CD4-positive, alpha-beta T cell treated with Interleukin-6 for 4 hours (primary cell): ENCODE measurements around the gene SP140.
A peak's percentile ranks its signal among the peaks of the same experiment; 100 is the strongest.
"Not testable (repeated sequence)": the region's sequence is repeated elsewhere in the genome, so short reads cannot be mapped to it uniquely, and the experiment has no call there.

Experiments
- DNase-seq: peaks from one replicate; pipeline ENCODE4 v3.0.0-alpha.2; 2020; ENCODE audit warnings: mixed read lengths

Gene SP140

DNA sequence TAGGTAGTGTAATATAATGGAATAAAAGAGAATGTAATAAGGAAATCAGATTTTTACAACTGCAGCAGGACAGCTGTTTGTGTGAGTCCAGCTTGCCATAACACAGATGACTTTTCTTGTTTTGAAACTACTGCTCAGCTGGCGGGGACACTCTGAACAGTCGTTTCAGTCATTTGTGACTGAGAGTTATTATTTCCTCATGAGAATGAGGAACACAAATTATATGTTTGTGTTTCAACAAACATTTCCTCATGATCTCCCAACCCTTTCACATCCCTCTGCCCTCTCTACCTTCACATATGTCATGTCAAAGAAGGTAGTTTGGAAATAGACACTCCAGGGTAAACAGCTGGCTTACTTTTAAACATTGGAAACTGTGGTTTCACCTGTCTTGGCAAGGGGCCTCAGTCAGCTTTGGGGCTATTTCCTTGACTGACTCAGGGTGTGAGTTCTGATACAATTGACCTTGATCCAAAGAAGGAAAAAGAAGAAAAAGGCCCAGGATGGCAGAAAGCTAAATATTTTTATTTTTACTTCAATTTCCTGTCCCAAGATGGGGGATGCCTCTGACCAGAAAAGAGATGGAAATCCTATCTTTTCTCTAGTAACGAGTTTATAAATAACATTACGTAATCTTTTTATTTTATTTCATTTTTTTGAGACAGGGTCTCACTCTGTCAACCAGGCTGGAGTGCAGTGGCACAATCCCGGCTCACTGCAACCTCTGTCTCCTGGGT lies 102.0 kb downstream of the SP140 start:
- peak; percentile 23 for DNase-seq

DNA sequence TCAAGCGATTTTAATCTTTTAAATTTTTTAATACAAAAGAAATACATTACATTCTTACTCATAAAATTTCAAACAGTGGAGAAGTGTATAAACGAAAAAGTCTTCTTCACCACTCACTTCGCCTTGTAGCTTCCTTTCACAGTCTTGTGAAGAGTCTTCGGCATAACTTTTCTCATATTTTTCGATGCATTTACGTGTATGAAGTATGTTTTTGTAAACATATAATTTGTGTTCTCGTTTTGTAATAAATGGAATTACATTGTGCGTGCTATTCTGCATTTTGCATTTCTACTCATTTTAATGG lies 102.6 kb downstream of the SP140 start:
- no peak for DNase-seq

DNA sequence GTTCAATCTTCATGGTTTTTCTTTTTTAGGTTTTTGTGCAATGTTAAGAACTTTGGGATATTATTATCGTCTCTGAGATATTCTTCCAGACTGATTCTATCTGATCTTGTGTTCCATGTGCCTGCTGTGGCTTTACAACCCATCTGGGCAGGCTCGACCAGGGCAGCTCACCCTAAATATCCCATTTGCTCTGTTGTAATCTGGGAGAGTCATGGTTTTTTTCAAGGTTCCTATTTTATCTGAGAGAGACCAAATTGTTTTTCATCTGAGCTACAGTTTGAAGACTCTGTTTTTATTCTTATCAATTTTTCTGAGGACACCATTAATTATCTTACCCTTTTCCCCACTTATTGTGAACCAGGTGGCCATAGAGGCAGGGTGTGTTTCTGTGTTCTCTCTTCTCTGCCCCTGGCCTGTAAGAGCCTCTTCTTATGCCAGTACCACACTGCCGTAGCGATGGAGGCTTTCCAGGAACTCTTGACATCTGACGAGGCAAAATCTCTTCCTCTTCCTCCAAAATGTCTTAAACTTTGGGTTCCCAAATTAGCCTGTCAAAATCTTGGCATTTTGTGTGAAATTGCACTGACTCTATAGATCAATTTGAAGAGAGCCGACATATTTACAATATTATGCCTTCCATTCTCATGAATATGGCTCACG lies 104.5 kb downstream of the SP140 start:
- no peak for DNase-seq

DNA sequence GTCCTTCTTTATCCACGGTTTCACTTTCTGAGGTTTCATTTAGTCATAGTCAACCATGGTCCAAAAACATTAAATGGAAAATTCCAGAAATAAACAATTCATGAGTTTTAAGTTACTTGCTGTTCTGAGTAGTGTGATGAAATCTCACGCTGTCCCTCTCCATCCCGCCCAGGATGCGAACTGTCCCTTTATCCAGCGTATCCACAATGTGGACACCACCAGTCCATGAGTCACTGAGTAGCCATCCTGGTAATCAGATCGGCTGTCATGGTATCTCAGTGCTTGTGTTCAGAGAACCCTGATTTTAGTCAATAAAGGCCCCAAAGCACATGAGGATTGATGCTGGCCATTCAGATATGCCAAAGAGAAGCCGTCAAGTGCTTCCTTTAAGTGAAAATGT lies 105.2 kb downstream of the SP140 start:
- DNase-seq, result no peak

DNA sequence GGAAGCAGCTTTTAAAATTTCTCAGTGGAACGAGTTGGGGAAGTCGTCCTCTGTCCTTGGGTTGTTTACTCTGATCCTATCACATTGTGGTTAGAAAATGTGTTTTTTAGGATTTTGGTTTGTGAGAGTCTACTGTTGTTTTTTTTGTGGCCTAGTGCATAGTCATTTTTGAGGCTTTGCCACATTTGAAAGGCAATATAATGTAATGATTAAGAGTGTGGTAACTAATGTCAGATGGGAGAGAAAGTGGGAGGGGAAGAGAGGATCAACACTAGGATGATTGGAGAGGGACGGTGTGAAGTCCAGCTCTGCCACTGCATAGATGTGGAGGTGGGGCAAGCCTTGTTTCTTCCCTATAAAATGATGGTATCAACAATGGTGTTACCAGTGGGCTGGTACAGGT lies 109.9 kb downstream of the SP140 start:
- DNase-seq, result no peak

DNA sequence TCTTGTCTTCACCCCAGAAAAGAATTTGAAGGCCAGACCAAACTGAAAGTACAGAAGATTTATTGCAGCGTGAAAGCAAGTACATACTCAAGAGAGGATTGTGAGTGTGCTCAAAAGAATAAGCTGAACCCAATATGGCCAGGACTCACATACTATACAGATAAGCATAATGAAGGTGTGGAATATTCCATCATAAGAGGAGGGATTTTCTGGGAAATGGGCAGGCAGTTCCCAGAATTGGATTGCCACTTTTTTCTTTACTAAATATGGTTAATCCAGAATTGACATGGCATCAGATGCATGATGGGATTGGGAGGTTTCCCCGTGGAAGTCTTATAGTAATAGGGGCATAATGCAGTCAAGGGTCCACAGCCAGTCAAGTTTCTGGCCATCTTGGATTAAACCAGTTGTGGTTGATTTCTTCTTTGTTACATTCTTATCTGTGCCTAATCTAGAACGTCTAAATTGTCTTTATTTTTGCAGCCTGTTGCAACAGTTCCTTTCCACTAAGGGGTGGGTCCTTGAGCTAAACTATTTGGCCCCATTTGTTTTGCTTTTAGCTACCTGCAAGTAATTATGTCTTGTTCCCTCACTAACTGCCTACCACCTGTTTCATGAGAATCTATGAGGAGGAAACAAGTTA lies 110.4 kb downstream of the SP140 start:
- no peak for DNase-seq

DNA sequence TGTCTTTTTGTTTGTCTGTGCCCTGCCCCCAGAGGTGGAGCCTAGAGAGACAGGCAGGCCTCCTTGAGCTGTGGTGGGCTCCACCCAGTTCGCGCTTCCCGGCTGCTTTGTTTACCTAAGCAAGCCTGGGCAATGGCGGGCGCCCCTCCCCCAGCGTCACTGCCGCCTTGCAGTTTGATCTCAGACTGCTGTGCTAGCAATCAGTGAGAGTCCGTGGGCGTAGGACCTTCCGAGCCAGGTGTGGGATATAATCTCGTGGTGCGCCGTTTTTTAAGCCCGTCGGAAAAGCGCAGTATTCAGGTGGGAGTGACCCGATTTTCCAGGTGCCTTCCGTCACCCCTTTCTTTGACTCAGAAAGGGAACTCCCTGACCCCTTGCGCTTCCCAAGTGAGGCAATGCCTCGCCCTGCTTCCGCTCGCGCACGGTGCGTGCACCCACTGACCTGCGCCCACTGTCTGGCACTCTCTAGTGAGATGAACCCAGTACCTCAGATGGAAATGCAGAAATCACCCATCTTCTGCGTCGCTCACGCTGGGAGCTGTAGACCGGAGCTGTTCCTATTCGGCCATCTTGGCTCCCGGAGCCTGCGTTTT lies 116.5 kb downstream of the SP140 start:
- DNase-seq, result not testable (repeated sequence)

DNA sequence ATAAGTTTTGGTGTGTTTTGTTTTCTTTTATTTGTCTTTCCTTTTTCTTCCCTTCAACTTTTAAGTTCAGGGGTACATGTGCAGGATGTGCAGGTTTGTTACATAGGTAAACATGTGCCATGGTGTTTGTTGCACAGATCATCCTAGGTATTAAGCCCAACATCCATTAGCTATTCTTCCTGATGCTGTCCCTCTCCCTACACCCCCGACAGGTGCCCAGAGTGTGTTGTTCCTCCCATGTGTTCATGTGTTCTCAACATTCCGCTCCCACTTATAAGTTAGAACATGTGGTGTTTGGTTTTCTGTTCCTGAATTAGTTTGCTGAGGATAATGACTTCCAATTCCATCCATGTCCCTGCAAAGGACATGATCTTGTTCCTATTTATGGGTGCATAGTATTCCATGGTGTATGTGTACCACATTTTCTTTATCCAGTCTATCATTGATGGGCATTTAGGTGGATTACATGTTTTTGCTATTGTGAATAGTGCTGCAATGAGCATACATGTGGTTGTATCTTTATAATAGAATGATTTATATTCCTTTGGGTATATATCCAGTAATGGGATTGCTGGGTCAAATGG lies 117.6 kb downstream of the SP140 start:
- not testable (repeated sequence) for DNase-seq

DNA sequence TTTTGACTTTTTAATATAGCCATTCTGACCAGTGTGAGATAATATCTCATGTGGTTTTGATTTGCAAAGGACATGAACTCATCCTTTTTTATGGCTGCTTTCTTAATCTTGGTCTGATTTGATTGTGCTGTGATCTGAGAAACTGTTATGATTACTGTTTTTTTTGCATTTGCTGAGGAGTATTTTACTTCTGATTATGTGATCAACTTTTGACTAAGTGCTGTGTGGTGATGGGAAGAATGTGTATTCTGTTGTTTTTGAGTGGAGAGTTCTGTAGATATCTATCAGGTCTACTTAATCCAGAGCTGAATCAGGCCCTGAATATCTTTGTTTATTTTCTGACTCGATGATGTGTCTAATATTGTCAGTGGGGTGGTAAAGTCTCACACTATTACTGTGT lies 118.2 kb downstream of the SP140 start:
- no peak for DNase-seq

DNA sequence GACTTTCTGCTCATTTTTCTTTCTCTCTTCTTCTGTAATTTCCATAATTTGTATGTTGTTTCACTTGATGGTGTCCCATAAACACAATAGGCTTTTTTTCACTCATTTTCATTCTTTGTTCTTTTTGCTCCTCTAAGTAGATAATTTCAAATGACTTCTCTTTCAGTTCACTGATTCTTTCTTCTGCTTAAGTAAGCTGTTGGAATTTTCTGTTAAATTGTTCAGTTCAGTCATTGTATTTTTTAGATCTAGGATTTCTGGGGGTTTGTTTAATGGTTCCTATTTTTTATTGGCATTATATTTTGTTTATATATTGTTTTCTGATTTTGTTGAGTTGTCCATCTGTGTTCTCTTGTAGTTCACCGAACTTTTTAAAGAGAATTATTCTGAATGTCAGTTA lies 120.9 kb downstream of the SP140 start:
- no peak for DNase-seq

DNA sequence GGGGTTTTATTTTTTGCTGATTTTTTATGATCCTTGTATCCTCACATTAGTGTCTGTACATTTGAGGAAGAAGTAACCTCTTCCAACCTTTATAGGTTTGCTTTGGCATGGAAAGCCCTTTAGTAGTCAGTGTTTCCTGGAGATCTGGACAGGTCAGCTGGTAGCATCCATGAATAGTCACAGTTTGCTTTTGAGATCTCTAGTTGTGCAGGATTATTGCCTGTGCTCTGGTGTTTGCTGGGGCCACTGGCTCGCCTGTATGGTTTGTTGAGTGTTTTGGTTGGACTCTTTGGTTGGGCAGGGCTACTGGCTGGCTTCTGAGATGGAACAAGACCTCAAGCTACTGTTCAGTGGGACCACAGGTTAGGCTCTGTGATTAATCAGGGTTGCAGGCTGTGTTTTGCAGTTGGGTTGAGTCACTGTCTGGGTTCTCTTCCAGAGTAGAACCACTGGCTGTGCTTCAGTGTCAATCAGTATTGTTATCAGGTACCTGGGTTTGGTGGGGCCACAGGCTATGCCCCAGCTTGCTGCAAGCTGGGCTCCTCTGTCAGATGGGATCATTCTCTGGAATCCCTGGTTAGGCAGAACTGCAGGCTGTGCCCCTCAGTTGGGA lies 121.5 kb downstream of the SP140 start:
- no peak for DNase-seq

DNA sequence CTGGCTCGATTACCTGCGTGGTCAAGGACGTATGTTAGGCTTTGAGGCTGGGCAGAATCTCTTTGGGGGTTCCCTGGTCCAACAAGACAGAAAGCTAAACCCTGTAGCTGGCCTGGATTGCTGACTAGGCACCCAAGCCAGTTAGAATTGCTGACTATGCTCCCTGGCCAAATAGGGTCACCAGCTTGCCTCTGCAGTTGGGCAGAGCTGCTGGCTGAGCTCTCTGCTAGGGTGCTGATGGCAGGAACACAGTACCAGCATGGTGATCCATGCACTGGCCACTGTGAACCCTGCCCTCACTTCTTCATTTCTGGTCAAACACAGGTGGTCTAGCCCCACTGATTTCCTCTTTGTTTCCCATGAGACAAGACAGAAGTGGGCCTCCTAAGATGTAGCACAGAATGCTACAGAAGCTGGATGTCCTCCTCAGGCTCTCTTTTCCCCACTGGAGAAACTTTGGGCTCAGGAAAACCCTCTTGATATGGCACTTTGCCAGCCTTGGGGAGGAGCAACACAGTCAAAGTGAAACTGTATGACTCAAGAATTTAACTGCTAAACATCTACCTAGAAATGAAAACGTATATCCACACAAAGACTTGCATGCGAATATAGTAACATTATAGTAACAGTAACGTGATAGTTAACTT lies 122.2 kb downstream of the SP140 start:
- DNase-seq, result peak; percentile 60

DNA sequence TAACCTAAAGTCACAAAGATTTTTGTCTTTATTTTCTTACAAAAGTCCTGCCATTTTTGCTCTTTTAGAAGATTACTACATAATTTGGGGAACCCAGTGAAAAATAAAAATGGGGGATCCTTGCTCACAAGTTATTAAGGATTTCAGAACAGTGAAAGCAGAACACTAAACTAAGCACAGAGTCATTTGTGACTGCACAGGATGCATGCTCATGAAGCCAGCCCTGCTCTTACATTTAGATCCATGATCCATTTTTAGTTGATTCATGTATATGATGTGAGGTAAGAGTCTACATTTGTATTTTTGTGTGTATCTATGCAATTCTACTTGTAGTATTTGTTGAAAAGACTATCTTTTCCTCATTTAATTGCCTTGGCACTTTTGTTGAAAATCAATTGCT lies 123.3 kb downstream of the SP140 start:
- peak; percentile 9 for DNase-seq

DNA sequence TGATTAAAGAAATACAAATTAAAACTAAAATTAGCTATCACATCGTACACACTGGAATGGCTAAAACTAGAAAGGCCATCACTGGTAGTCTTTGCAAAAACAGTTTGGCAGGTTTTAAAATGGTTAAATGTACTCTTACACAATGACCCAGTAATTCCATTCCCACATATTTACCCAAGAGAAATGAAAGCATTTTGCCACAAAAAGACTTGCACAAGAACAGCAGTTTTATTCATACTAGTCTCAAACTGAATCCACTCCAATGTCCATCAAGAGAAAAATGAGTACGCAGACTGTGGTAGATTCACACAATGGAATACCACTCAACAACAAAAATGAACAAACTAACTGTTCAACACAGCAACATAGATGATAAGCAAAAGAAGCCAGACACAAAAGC lies 130.5 kb downstream of the SP140 start:
- no peak for DNase-seq

DNA sequence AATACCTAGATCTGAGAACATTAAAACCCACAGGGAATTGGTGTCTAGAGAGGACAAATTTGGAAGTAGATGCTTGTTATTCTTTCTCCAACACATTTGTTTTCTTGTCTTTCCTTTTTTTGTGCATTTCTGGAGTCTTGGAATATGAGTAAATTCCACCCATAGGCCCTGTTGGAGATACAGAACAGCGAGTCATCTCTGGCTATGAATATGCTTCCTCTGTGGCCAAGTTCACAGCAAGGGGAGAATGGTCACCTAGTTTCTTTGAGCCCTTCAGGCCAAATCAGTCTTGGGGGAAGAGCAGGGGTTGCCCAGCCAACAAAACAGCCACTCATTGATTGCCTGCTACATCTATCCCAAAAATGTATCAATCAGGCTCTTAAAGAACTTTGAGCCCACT lies 132.8 kb downstream of the SP140 start:
- no peak for DNase-seq

DNA sequence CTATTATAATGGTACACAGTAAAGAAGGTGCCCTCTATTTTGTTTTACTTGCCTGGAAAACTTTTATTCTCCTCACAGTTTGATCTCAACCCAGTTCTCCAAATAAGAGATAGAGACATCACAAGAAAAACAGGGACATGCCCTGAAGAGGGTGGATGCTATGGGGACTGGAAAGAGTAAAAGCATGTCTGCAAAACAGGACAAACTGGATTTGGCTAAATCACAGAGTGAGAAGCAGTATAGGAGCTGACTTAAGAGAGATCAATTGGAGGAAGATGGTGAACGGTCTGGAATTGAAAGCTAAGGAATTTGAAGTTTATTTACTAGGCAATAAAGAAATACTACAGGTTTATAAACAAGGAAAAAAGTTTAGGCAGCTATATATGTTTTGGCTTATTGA lies 134.5 kb downstream of the SP140 start:
- no peak for DNase-seq

DNA sequence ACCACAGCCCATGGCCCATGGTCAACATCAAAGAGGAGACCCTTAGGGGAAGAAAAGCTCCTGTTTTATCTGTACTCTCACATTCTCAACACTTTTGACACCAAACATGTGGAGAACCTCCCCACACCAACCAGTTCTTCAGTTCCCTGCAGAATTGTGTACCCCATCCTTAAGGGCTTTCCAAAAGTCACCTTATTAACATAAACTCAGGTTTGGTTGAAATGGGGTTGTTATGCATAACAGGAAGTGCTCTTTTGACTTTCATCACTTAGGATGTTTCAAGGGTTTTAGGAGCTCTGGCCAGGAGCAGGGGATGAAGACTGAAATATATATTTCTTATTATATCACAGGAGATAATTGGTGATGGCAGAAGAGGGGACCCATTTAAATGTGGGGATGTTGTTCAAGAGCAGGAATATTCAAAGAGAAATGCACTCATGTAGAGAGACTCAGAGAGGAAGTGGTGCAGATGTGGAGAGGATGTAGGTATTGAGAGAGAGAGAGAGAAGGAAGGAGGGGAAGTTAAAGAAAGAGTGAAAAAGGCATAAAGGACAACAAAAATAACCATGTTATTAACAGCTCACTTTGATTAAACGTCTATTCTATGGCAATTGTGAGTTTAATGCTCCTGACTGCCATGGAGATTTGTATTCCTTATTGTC lies 136.6 kb downstream of the SP140 start:
- no peak for DNase-seq
